Testis (tissue), 3 donors: ENCODE measurements around the gene RTL10. TPM values are rescaled to one million over a fixed set of nuclear protein-coding genes. Genes with fewer than 3 reads are reported as not detected.

Experiments used
- DNase-seq: peaks from one replicate; pipeline ENCODE4 v3.0.0-alpha.2; 2019
- H3K27ac ChIP-seq, 2 donors: fragments of 200-600 bp; sonication (generic); one replicate each; pipeline ENCODE4 v1.5.1; 2019
- H3K27me3 ChIP-seq: fragments of 200-600 bp; sonication (generic); one replicate; pipeline ENCODE4 v1.5.1; 2019
- H3K36me3 ChIP-seq: fragments of 200-600 bp; sonication (generic); one replicate; pipeline ENCODE4 v1.5.1; 2017; ENCODE audit warnings: low read depth; ENCODE audit errors: missing control alignments
- H3K4me1 ChIP-seq: fragments of 200-600 bp; sonication (generic); one replicate; pipeline ENCODE4 v1.5.1; 2019
- H3K4me3 ChIP-seq, 2 donors: fragments of 200-600 bp; sonication (generic); one replicate each; pipeline ENCODE4 v1.5.1; 2017 to 2019
- H3K9me3 ChIP-seq: fragments of 200-600 bp; sonication (generic); one replicate; pipeline ENCODE4 v1.5.1; 2017
- CTCF ChIP-seq, 3 experiments: fragments of 450-650 bp in 2 of 3; fragments of 200-600 bp in 1 of 3; sonication (generic) in 1 of 3; IDR thresholded peaks; one replicate each; pipeline ENCODE4 v1.5.1; 2016 to 2019; ENCODE audit warnings: antibody characterized with exemption in 3 of 3, mild to moderate bottlenecking in 2 of 3, moderate library complexity in 1 of 3
- POLR2A ChIP-seq: fragments of 450-650 bp; IDR thresholded peaks from one replicate; pipeline ENCODE4 v1.6.1; 2017; ENCODE audit warnings: antibody characterized with exemption, mild to moderate bottlenecking, moderate library complexity
- WGBS, 2 donors: methylation state at CpG; one replicate each; pipeline ENCODE4 v1.1.5; 2018; 5-methylcytosine and 5-hydroxymethylcytosine counted together
- intact Hi-C: fragments of 100-400 bp; cut with DNase I; formaldehyde crosslinking; loops from one replicate; pipeline ENCODE4 v1.15.1; 2023; ENCODE audit warnings: low total_unique reads
- polyA plus RNA-seq: library from polyadenylated mRNA; stranded (reverse); fragments of 350-450 nt; fragmentation: Illumina TruSeq; extraction: RNeasy Lipid Tissue Mini Kit (QIAGEN cat#74804); gene quantifications from one replicate; pipeline ENCODE4 v1.2.3, GENCODE V29; 2014; ENCODE audit warnings: low read depth, low replicate concordance; ENCODE audit not compliant: insufficient read depth
- total RNA-seq, 2 donors: library from RNA; depleted of rRNA; stranded (reverse); fragments of >200 nt; gene quantifications; one replicate each; pipeline ENCODE4 v1.2.3, GENCODE V29; 2016

Gene RTL10
- total and polyA plus RNA-seq, 3 donors from 2014 or later = 10.9 to 14.7 (median 11.0) TPM

GRCh38 chr22:19821523-19822300 is 33.0 kb downstream of the RTL10 start:
- 88 to 92% methylated on average over 9 to 20 of the region's 20 CpGs for WGBS, 2 donors
- no peak for TF ChIP-seq POLR2A
- no peak for TF ChIP-seq CTCF (IDR thresholded peaks at IDR 0.05)
- H3K36me3 ChIP-seq = no peaks in the 10 kb centered on the region
- DNase-seq = no peak
- no peaks in the 10 kb centered on the region for H3K9me3 ChIP-seq
- no peak overlapping the region for H3K4me3 ChIP-seq
- intact Hi-C loops = no loop called here
- H3K4me1 ChIP-seq = no peaks in the 10 kb centered on the region
- no peaks in the 10 kb centered on the region for H3K27me3 ChIP-seq
- no peak overlapping the region for H3K27ac ChIP-seq

- DNase-seq = peak; percentile 11
- Histone ChIP-seq H3K27ac (no peak overlapping the region), H3K4me1 (no peaks in the 10 kb centered on the region), H3K36me3 (no peaks in the 10 kb centered on the region), H3K9me3 (no peaks in the 10 kb centered on the region), H3K27me3 (no peaks in the 10 kb centered on the region), H3K4me3 (no peak overlapping the region)
- WGBS, 2 donors = 95 to 97% methylated on average over 3 to 18 of the region's 18 CpGs
- intact Hi-C loops = no loop called here
- TF ChIP-seq CTCF (IDR thresholded peaks at IDR 0.05) (no peak), POLR2A (no peak)
Measured at GRCh38 chr22:19820880-19821522, 33.7 kb downstream of the RTL10 start.

GRCh38 chr22:19819911-19820879 is 34.5 kb downstream of the RTL10 start:
- H3K4me1 ChIP-seq = no peaks in the 10 kb centered on the region
- TF ChIP-seq CTCF (IDR thresholded peaks at IDR 0.05) (no peak), POLR2A (no peak)
- peak; percentile 5 for DNase-seq
- no peaks in the 10 kb centered on the region for H3K36me3 ChIP-seq
- no peaks in the 10 kb centered on the region for H3K9me3 ChIP-seq
- H3K27ac ChIP-seq = no peak overlapping the region
- no peak overlapping the region for H3K4me3 ChIP-seq
- intact Hi-C loops = no loop called here
- 95 to 98% methylated on average over 15 to 21 of the region's 21 CpGs for WGBS, 2 donors
- H3K27me3 ChIP-seq = no peaks in the 10 kb centered on the region

DNA sequence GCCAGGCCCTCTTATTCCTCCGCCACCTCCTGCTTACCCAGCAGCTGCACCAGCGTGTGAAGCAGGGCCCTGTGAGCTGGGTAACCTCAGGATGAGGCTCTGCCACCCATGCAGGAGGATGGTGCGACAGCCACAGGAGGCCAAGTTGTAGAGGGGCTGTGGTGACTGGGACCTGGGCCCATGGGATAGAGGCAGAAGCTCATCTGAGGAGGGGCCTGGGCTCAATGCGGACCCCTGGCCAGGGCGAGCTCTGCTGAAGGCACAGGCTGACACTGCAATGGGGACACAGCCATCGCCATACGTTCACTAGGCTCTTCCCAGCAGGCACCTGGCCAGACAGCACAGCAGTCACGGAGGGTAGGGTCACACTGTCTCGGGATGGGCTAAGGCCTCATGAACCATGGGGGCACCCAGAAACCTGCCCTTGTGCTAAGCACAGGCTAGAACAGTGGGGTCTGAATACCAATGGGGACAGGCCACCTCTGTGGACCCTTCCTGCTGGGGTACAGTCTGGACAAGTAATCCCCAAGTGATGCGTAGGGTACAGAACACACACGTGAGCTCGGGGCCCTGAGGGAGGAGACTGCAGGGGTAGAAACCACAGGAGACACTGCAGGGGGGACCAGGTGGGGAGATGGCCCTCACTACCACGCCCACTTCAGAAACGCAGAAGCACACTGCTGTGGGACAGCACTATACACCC is 35.3 kb downstream of the RTL10 start:
- peak; percentile 11 for DNase-seq
- no peaks in the 10 kb centered on the region for H3K27me3 ChIP-seq
- TF ChIP-seq POLR2A (no peak), CTCF (IDR thresholded peaks at IDR 0.05) (no peak)
- H3K4me3 ChIP-seq = no peak overlapping the region
- 94 to 97% methylated on average over 11 to 14 of the region's 14 CpGs for WGBS, 2 donors
- H3K36me3 ChIP-seq = no peaks in the 10 kb centered on the region
- H3K4me1 ChIP-seq = no peaks in the 10 kb centered on the region
- intact Hi-C loops = no loop called here
- no peaks in the 10 kb centered on the region for H3K9me3 ChIP-seq
- H3K27ac ChIP-seq = no peak overlapping the region
